GM11168 (cell line): ENCODE measurements around the gene SLC2A1.

ENCODE experiments used
- in situ Hi-C: fragments of 300-500 bp; cut with MboI; formaldehyde crosslinking; loops from one replicate; pipeline ENCODE4 v1.12.0; 2022; ENCODE audit warnings: low sequenced_read_pairs; ENCODE audit not compliant: unreplicated experiment

SLC2A1 gene

GRCh38 chr1:42981255-42981805 lies 22.7 kb upstream of the SLC2A1 start:
- in situ Hi-C loops, result no loop called here

DNA sequence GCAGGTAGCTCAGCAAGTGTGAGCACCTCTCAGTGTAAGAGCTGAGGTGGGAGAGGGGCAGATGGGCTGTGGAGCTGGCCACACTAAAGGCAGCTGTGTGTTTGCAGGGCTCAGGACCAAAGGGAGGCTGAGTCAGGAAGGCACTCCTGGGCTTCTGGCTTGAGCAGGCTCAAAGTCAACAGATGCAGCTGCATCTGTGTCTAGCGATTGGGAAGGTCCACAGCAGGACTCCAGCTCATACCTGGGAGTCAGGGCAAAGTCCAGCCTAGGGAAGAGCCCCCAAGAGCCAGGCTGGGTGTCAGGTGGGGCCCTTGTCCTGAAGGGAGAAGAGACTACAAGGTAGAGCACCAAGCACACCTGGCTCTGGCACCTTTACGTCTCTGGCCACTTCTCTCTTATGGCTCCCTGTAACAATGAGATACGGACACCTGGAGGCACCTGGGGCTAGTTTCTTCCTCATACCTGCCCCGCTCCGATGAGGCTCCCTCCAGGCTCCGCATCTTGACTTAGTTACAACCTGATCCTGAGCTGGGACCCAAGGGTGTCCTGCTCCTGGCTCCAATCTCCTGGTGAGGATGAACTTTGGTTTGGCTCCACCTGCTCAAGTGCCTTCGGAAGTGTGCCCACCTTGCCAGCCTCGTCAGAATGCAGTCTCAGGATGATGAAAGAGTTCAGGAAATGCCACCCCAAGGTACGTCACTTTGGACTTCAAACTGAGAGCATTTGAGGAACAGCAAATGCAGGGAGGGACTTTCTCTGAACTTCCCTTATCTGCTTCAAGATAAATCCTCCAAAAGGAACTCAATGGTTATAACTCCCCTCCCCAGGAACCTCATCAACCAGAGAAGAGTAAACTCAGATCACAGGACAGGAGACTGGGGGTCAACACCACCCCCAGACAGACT lies 21.5 kb upstream of the SLC2A1 start:
- in situ Hi-C loops, result loop anchor here (10.0 kb wide), 1 partner anchor 95 kb away; no protein-coding TSS in a partner anchor

DNA sequence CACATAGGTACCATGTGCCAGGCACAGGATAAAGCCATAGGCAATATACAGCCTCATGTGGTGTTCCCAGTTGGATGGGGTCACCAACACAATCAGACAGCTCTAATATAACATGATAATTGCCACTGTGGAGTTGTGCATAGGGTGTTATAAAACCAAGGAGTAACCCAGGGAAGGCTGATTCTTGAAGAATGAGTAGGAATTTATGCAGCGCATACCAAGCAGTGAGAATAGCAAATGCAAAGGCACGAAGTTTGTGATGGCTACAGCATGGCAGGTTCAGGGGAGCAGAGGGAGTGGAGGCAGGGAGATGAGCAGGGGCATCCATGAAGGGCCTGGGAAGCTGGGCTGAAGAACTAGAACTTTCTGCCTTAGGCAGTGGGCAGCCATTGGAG lies 20.4 kb upstream of the SLC2A1 start:
- in situ Hi-C loops, result loop anchor here (10.0 kb wide), 1 partner anchor 96 kb away; no protein-coding TSS in a partner anchor

DNA sequence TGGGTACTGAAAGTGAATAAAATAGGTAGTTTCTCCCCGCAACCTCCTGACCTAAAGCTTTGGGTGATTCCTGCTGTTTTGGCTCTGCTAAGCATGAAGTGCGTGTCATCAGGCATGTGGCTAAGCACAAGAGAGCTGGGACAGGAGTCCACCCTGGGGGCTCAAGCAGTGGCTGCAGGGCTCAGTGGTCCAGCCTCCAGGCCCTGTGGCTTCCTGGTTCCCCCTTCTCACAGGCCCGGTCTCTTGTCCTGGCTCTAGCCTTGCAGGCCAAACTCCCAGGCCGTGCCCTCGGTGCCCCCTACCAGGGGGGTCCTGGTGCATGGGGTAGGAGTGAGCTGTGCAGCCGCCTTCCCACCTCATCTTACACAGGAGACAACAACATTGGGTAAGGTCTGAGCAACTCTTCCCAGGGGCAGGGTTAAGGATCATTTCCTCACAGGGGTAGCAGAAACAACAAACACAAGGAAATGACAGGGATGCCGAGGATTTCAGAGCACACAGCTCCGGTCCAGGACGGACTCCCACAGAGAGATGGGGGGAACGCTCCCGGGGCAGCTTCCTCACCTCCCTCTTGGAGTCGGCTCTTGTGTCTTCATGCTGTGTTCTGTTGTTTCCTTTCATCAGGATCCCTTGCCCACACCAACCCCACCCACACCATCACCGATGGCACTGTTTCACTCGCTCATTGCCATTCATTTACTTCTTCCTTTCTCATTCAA lies 19.8 kb upstream of the SLC2A1 start:
- in situ Hi-C loops, result loop anchor here (10.0 kb wide), 1 partner anchor 96 kb away; no protein-coding TSS in a partner anchor

GRCh38 chr1:42977653-42978052 lies 19.0 kb upstream of the SLC2A1 start:
- in situ Hi-C loops, result loop anchor here (10.0 kb wide), 1 partner anchor 97 kb away; no protein-coding TSS in a partner anchor

DNA sequence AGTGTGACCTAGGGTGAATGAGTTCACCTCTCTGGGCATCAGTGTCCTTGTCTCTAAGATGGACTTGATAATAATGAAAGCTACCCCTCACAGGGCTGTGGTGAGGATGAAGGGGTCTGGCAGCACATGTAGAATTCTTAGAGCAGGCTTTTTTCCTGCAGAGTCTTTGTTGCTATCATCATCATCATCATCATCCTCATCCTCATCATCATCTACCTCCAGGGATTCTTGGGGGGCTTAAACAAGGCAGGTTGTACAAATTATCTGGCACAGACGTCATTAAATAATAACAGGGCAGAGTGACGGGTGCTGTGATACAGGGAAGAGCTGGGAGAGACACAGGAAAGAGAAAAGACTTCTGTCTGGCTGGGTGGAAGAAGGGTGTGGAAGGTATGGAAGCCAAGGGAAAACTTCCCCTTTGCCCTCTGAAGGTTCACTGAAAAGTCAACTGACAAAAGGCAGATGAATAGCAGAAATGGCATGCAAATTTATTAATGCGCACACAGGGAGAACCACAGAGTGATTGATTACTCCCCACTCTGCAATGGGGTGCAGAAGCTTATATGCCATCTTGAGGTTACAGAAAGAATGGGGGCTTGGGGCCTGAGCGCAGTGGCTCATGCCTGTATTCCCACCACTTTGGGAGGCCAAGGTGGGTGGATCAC lies 17.0 kb upstream of the SLC2A1 start:
- in situ Hi-C loops, result loop anchor here (10.0 kb wide), 1 partner anchor 99 kb away; no protein-coding TSS in a partner anchor

GRCh38 chr1:42974767-42975437 lies 16.2 kb upstream of the SLC2A1 start:
- in situ Hi-C loops, result loop anchor here (10.0 kb wide), 1 partner anchor 100 kb away; no protein-coding TSS in a partner anchor

- in situ Hi-C loops, result loop anchor here (10.0 kb wide), 1 partner anchor 101 kb away; no protein-coding TSS in a partner anchor
These were observed 15.1 kb upstream of the SLC2A1 start for GRCh38 chr1:42973799-42974198.

DNA sequence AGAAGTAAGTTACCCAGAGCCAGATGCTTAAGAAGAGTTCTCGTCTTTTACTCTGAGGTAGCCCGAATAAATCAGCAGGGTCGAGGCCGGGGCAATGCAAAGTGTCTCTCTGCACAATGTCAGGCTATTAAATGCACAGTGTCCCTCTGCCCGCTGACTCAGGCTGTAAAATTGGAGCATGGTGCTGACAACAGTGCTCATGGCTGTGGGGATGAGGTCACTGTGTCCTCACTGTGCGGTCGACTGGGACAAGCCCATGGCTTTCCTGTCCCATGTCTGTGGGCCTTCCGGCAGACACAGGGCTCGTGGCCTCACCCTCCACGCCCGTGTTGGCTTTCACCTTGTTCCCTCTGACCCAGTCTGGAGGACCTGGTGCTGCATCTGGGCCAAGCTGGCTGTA lies 14.6 kb upstream of the SLC2A1 start:
- in situ Hi-C loops, result loop anchor here (10.0 kb wide), 1 partner anchor 102 kb away; no protein-coding TSS in a partner anchor

- in situ Hi-C loops, result loop anchor here (10.0 kb wide), 1 partner anchor 103 kb away; no protein-coding TSS in a partner anchor
These were observed 13.2 kb upstream of the SLC2A1 start for GRCh38 chr1:42971841-42972291.

- in situ Hi-C loops, result loop anchor here (10.0 kb wide), 1 partner anchor 105 kb away; no protein-coding TSS in a partner anchor
These were observed 11.5 kb upstream of the SLC2A1 start for GRCh38 chr1:42970143-42970542.

DNA sequence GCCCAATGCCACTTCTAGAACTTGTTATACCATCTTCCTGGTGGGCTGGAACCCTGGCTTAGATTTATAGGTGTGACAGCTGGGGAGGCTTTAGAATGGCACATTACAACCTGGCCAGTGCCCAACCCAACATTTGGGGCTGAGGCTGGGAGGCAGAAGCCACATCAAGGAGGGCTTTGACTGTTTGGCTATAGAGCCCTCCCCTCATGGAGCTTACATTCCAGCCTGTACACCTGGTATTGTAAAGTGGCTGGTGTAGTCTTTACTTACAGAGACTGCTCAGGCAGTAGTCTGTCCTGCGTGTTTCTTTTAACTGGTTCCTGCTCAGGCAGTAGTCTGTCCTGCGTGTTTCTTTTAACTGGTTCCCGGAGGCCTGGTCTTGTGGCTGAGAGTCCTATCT lies 10.0 kb upstream of the SLC2A1 start:
- in situ Hi-C loops, result no loop called here

DNA sequence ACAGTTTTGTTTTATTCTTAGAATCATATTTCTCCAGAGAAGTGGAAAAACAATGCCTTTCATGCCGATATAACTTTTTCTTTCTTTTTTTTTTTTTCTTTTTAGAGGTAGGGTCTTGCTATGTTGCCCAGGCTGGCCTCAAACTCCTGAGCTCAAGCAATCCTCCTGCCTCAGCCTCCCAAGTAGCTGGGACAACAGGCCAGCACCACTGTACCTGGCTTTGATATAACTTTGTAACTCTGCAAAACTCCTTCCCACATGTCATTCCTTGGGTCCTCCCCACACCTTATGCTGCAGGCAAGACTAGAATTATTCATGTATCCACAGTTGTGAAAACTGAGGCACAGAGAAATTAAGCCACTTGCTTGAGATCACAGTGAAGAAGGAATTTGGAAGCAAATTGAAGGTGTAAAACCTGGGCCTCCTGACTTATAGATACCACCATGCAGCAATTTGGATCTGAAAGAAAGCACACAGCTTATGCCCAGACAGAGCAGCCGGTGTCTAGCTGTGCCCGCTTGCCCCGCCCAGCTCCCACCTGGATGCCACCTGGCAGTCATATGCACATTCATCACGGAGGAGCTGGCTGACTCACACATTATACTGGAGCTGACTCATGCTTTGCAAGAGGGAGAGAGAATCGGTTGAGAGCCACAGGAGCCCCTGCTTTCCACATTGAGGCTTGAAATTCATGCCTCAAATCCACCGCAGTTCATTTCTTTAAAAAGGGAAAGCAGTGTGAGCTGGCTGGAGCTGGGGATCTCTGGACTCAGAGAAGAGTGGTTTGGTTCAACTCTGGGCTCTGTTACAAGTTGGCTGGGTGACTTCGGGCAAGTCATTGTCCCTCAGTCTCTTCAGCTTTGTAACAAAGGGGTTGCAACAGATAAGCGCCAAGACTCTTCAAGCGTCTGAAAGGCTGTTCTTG lies 8.3 kb upstream of the SLC2A1 start:
- in situ Hi-C loops, result no loop called here

GRCh38 chr1:42965378-42965777 lies 6.7 kb upstream of the SLC2A1 start:
- in situ Hi-C loops, result no loop called here

- in situ Hi-C loops, result no loop called here
These were observed 5.6 kb upstream of the SLC2A1 start for GRCh38 chr1:42964044-42964812.

GRCh38 chr1:42963378-42964043 lies 4.8 kb upstream of the SLC2A1 start:
- in situ Hi-C loops, result no loop called here
